ENCODE results near the gene TTR.

Gene TTR

GRCh38 chr18:31616586-31616985 lies 24.9 kb downstream of the TTR start:
- H3K4me3 ChIP-seq (ENCODE audit: low read depth, low read length), result no peak overlapping the region
- no peaks in the 10 kb centered on the region for H3K27me3 ChIP-seq (ENCODE audit: control insufficient read depth, insufficient read depth, low read length)
- no peaks in the 10 kb centered on the region for H3K9me3 ChIP-seq (ENCODE audit: control insufficient read depth, insufficient read depth, low read length)
- no peaks in the 10 kb centered on the region for H3K36me3 ChIP-seq (ENCODE audit: control insufficient read depth, insufficient read depth, low read length)
- H3K4me1 ChIP-seq (ENCODE audit: control insufficient read depth, insufficient read depth, low read length), result peaks cover 14% of the 10 kb centered on the region
- H3K9ac ChIP-seq (ENCODE audit: low read depth, low read length), result no peak overlapping the region
- H3K27ac ChIP-seq (ENCODE audit: low read depth, low read length), result no peak overlapping the region

- Histone ChIP-seq H3K9me3 (ENCODE audit: control insufficient read depth, insufficient read depth, low read length) (no peaks in the 10 kb centered on the region), H3K27ac (ENCODE audit: low read depth, low read length) (no peak overlapping the region), H3K9ac (ENCODE audit: low read depth, low read length) (no peak overlapping the region), H3K27me3 (ENCODE audit: control insufficient read depth, insufficient read depth, low read length) (no peaks in the 10 kb centered on the region), H3K36me3 (ENCODE audit: control insufficient read depth, insufficient read depth, low read length) (no peaks in the 10 kb centered on the region), H3K4me3 (ENCODE audit: low read depth, low read length) (no peak overlapping the region), H3K4me1 (ENCODE audit: control insufficient read depth, insufficient read depth, low read length) (peaks cover 14% of the 10 kb centered on the region)
These were observed 25.5 kb downstream of the TTR start for GRCh38 chr18:31617031-31617717.

GRCh38 chr18:31618801-31619200 lies 27.1 kb downstream of the TTR start:
- Histone ChIP-seq H3K4me3 (ENCODE audit: low read depth, low read length) (no peak overlapping the region), H3K9ac (ENCODE audit: low read depth, low read length) (no peak overlapping the region), H3K36me3 (ENCODE audit: control insufficient read depth, insufficient read depth, low read length) (0 out of 2 replicates have a peak, but pooled peaks cover 5% of the 10 kb centered on the region), H3K27me3 (ENCODE audit: control insufficient read depth, insufficient read depth, low read length) (no peaks in the 10 kb centered on the region), H3K4me1 (ENCODE audit: control insufficient read depth, insufficient read depth, low read length) (peaks cover 14% of the 10 kb centered on the region), H3K9me3 (ENCODE audit: control insufficient read depth, insufficient read depth, low read length) (no peaks in the 10 kb centered on the region), H3K27ac (ENCODE audit: low read depth, low read length) (no peak overlapping the region)

- no peaks in the 10 kb centered on the region for H3K9me3 ChIP-seq (ENCODE audit: control insufficient read depth, insufficient read depth, low read length)
- H3K27ac ChIP-seq (ENCODE audit: low read depth, low read length), result no peak overlapping the region
- no peak overlapping the region for H3K9ac ChIP-seq (ENCODE audit: low read depth, low read length)
- 0 out of 2 replicates have a peak, but pooled peaks cover 5% of the 10 kb centered on the region for H3K36me3 ChIP-seq (ENCODE audit: control insufficient read depth, insufficient read depth, low read length)
- no peak overlapping the region for H3K4me3 ChIP-seq (ENCODE audit: low read depth, low read length)
- H3K27me3 ChIP-seq (ENCODE audit: control insufficient read depth, insufficient read depth, low read length), result no peaks in the 10 kb centered on the region
- H3K4me1 ChIP-seq (ENCODE audit: control insufficient read depth, insufficient read depth, low read length), result peaks cover 12% of the 10 kb centered on the region
These were observed 27.6 kb downstream of the TTR start for GRCh38 chr18:31619291-31619690.

GRCh38 chr18:31624892-31625640 lies 33.4 kb downstream of the TTR start:
- peaks cover 36% of the 10 kb centered on the region for H3K36me3 ChIP-seq (ENCODE audit: control insufficient read depth, insufficient read depth, low read length)
- H3K9ac ChIP-seq (ENCODE audit: low read depth, low read length), result no peak overlapping the region
- H3K4me1 ChIP-seq (ENCODE audit: control insufficient read depth, insufficient read depth, low read length), result no peaks in the 10 kb centered on the region
- H3K27ac ChIP-seq (ENCODE audit: low read depth, low read length), result no peak overlapping the region
- peaks cover 14% of the 10 kb centered on the region; the same call in 1 of the 2 replicates for H3K9me3 ChIP-seq (ENCODE audit: control insufficient read depth, insufficient read depth, low read length)
- H3K27me3 ChIP-seq (ENCODE audit: control insufficient read depth, insufficient read depth, low read length), result no peaks in the 10 kb centered on the region
- H3K4me3 ChIP-seq (ENCODE audit: low read depth, low read length), result no peak overlapping the region

GRCh38 chr18:31626409-31626808 lies 34.7 kb downstream of the TTR start:
- peaks cover 42% of the 10 kb centered on the region for H3K36me3 ChIP-seq (ENCODE audit: control insufficient read depth, insufficient read depth, low read length)
- peaks cover 14% of the 10 kb centered on the region; the same call in 1 of the 2 replicates for H3K9me3 ChIP-seq (ENCODE audit: control insufficient read depth, insufficient read depth, low read length)
- no peak overlapping the region for H3K4me3 ChIP-seq (ENCODE audit: low read depth, low read length)
- no peaks in the 10 kb centered on the region for H3K27me3 ChIP-seq (ENCODE audit: control insufficient read depth, insufficient read depth, low read length)
- H3K9ac ChIP-seq (ENCODE audit: low read depth, low read length), result no peak overlapping the region
- H3K27ac ChIP-seq (ENCODE audit: low read depth, low read length), result no peak overlapping the region
- H3K4me1 ChIP-seq (ENCODE audit: control insufficient read depth, insufficient read depth, low read length), result no peaks in the 10 kb centered on the region

- Histone ChIP-seq H3K9ac (ENCODE audit: low read depth, low read length) (no peak overlapping the region), H3K27ac (ENCODE audit: low read depth, low read length) (no peak overlapping the region), H3K4me3 (ENCODE audit: low read depth, low read length) (no peak overlapping the region)
These were observed 38.9 kb downstream of the TTR start for GRCh38 chr18:31630549-31630948.

GRCh38 chr18:31631526-31631925 lies 39.8 kb downstream of the TTR start:
- peaks cover 26% of the 10 kb centered on the region for H3K36me3 ChIP-seq (ENCODE audit: control insufficient read depth, insufficient read depth, low read length)
- no peaks in the 10 kb centered on the region for H3K27me3 ChIP-seq (ENCODE audit: control insufficient read depth, insufficient read depth, low read length)
- no peak overlapping the region for H3K27ac ChIP-seq (ENCODE audit: low read depth, low read length)
- H3K4me1 ChIP-seq (ENCODE audit: control insufficient read depth, insufficient read depth, low read length), result no peaks in the 10 kb centered on the region
- no peak overlapping the region for H3K9ac ChIP-seq (ENCODE audit: low read depth, low read length)
- peaks cover 11% of the 10 kb centered on the region; the same call in 1 of the 2 replicates for H3K9me3 ChIP-seq (ENCODE audit: control insufficient read depth, insufficient read depth, low read length)
- no peak overlapping the region for H3K4me3 ChIP-seq (ENCODE audit: low read depth, low read length)

More at GRCh38 chr18:31630549-31630948, 38.9 kb downstream of the TTR start:
- Histone ChIP-seq H3K4me1 (ENCODE audit: control insufficient read depth, insufficient read depth, low read length) (no peaks in the 10 kb centered on the region), H3K9me3 (ENCODE audit: control insufficient read depth, insufficient read depth, low read length) (peaks cover 14% of the 10 kb centered on the region; the same call in 1 of the 2 replicates), H3K36me3 (ENCODE audit: control insufficient read depth, insufficient read depth, low read length) (peaks cover 29% of the 10 kb centered on the region), H3K27me3 (ENCODE audit: control insufficient read depth, insufficient read depth, low read length) (no peaks in the 10 kb centered on the region)

- Histone ChIP-seq H3K27ac (ENCODE audit: low read depth, low read length) (no peak overlapping the region), H3K9ac (ENCODE audit: low read depth, low read length) (no peak overlapping the region), H3K9me3 (ENCODE audit: control insufficient read depth, insufficient read depth, low read length) (peaks cover 4% of the 10 kb centered on the region; the same call in 1 of the 2 replicates), H3K27me3 (ENCODE audit: control insufficient read depth, insufficient read depth, low read length) (no peaks in the 10 kb centered on the region), H3K4me1 (ENCODE audit: control insufficient read depth, insufficient read depth, low read length) (no peaks in the 10 kb centered on the region), H3K4me3 (ENCODE audit: low read depth, low read length) (no peak overlapping the region), H3K36me3 (ENCODE audit: control insufficient read depth, insufficient read depth, low read length) (peaks cover 26% of the 10 kb centered on the region)
These were observed 40.7 kb downstream of the TTR start for GRCh38 chr18:31632356-31632755.

GRCh38 chr18:31633392-31634330 lies 42.0 kb downstream of the TTR start:
- no peak overlapping the region for H3K4me3 ChIP-seq (ENCODE audit: low read depth, low read length)
- no peak overlapping the region for H3K9ac ChIP-seq (ENCODE audit: low read depth, low read length)
- H3K36me3 ChIP-seq (ENCODE audit: control insufficient read depth, insufficient read depth, low read length), result peaks cover 29% of the 10 kb centered on the region
- H3K27ac ChIP-seq (ENCODE audit: low read depth, low read length), result no peak overlapping the region
- H3K27me3 ChIP-seq (ENCODE audit: control insufficient read depth, insufficient read depth, low read length), result no peaks in the 10 kb centered on the region
- H3K4me1 ChIP-seq (ENCODE audit: control insufficient read depth, insufficient read depth, low read length), result no peaks in the 10 kb centered on the region
- H3K9me3 ChIP-seq (ENCODE audit: control insufficient read depth, insufficient read depth, low read length), result peaks cover 3% of the 10 kb centered on the region; the same call in 1 of the 2 replicates

All from HUES48 (cell line).